HUES6 (cell line): ENCODE measurements around the gene CARMIL1.

Experiments used
- H3K27ac ChIP-seq: 2 replicates; pipeline ENCODE4 v1.7.0; 2013; ENCODE audit warnings: low read depth, mild to moderate bottlenecking, low read length, inconsistent platforms
- H3K27me3 ChIP-seq: 2 replicates; pipeline ENCODE4 v1.6.1; 2013; ENCODE audit warnings: low read length; ENCODE audit not compliant: control insufficient read depth, insufficient read depth
- H3K36me3 ChIP-seq: 2 replicates; pipeline ENCODE4 v1.6.1; 2013; ENCODE audit warnings: low read length; ENCODE audit not compliant: control insufficient read depth, insufficient read depth
- H3K4me1 ChIP-seq: 2 replicates; pipeline ENCODE4 v1.6.1; 2013; ENCODE audit warnings: low read length; ENCODE audit not compliant: control insufficient read depth, insufficient read depth
- H3K4me3 ChIP-seq: 2 replicates; pipeline ENCODE4 v1.5.1; 2013; ENCODE audit warnings: low read depth, low read length
- H3K9ac ChIP-seq: one replicate; pipeline ENCODE4 v1.6.1; 2013; ENCODE audit warnings: mild to moderate bottlenecking, low read length
- H3K9me3 ChIP-seq: 2 replicates; pipeline ENCODE4 v1.6.1; 2013; ENCODE audit warnings: low read depth, low read length; ENCODE audit not compliant: control insufficient read depth, insufficient read depth

CARMIL1 gene

DNA sequence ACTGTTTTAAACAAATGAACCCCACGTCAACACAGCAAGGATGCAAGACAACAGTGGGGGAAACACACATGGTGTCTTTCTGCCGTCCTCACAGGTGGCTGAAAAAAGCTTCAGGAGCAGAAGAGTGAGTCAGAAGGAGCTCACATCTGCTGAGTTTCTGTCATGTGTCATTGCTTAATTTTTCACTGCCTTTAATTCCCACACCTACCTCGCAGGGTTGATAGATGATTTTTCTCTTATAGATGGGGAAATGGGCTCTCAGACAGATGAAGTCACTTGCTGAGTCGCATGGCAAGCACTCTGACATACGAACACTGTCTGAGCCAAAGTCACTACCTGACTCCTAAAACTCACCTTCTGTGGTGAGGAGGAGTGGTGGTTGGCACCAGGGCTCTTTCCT, 28.3 kb upstream of the CARMIL1 start:
- Histone ChIP-seq H3K4me3 (no peak overlapping the region), H3K27me3 (no peaks in the 10 kb centered on the region), H3K36me3 (no peaks in the 10 kb centered on the region), H3K9me3 (no peaks in the 10 kb centered on the region), H3K9ac (no peak overlapping the region), H3K4me1 (no peaks in the 10 kb centered on the region), H3K27ac (no peak overlapping the region)

DNA sequence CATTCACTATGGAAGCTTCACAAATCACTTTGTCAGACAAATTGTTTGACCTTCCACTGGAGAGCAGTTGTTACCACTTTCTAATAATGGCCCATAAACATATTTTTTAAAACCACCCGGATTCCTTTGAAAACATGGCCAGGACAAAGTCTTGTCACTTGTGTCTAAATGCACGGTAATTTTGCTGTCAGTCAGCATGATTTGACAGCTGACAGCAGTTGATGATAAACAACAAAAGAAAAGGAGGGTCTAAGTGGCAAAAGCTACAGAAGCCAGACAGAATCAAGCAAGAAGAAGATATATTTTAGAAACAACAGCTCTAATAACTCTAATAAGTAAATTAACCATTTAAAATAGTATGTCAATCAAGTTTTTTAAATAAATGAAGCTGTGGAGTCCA, 27.7 kb upstream of the CARMIL1 start:
- Histone ChIP-seq H3K9me3 (no peaks in the 10 kb centered on the region), H3K27me3 (no peaks in the 10 kb centered on the region), H3K4me1 (no peaks in the 10 kb centered on the region), H3K27ac (no peak overlapping the region), H3K4me3 (no peak overlapping the region), H3K36me3 (no peaks in the 10 kb centered on the region), H3K9ac (no peak overlapping the region)

DNA sequence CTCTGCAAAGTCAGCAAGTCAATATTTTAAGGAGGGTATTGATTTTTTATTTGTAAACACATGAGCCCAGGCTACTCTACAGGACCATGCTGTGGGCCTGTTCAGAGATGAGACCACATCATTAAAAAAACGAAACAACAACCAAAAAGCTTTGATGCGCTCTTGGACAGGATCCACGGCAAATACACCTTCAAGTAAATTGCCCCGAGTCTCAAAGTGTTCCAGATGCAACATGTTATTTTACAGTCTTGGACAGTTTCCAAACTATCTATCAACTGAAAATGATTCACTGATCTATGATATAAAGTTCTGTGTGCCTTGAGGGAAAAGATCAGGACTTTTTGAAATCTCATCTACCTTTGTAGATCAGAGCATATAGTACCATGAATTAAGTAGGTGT, 25.8 kb upstream of the CARMIL1 start:
- H3K9ac ChIP-seq = no peak overlapping the region
- no peaks in the 10 kb centered on the region for H3K9me3 ChIP-seq
- H3K4me1 ChIP-seq = no peaks in the 10 kb centered on the region
- H3K27me3 ChIP-seq = no peaks in the 10 kb centered on the region
- no peaks in the 10 kb centered on the region for H3K36me3 ChIP-seq
- no peak overlapping the region for H3K27ac ChIP-seq
- no peak overlapping the region for H3K4me3 ChIP-seq

DNA sequence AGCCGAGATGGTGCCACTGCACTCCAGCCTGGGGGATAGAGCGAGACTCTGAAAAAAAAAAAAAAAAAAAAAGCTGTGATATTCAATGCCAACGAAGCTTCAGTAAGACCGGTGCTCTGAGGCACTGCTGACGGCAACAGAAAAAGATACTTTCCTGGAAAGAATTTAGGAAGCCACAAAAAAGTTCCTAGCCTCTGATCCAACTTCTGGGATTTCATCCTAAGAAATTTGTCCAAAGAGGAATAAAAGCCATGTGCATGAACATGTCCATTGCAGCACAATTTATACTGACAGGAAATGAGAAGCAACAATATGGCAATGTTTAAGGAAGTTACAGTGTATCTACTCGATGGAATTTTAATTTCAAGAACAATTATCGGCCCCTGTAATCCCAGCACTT, 24.5 kb upstream of the CARMIL1 start:
- Histone ChIP-seq H3K27ac (no peak overlapping the region), H3K4me1 (no peaks in the 10 kb centered on the region), H3K9ac (no peak overlapping the region), H3K9me3 (no peaks in the 10 kb centered on the region), H3K27me3 (no peaks in the 10 kb centered on the region), H3K4me3 (no peak overlapping the region), H3K36me3 (no peaks in the 10 kb centered on the region)

DNA sequence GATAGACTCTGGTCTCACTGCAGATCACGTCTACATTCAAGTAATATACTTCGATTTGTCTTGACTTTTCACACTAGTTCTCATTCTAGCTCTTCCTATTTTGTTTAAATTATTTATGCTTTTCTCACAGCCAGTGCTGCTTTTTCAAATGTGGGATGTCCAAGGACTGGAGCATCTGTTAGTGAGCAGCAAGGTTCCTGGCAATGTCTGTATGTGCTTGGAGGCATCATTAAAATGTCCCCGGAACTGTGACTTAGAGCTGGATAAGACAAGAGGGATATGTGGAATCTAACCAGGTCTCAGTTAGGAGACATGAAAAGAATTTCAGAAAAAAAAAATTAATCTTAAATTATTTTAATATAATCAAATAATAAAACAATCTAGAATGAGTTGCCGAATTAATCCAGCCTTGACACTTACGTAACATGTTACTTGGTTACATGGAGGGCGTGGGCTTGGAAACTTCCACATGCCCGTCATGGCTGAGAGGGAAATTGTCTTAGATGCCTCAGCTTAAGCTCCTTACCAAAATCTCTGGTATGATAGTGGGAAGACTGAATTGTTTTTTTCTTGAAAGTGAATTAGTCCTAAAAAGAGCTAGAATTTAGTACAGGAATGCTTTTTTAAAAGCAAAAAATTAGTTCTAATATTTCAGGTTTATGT, 21.4 kb upstream of the CARMIL1 start:
- Histone ChIP-seq H3K27me3 (no peaks in the 10 kb centered on the region), H3K9ac (no peak overlapping the region), H3K9me3 (no peaks in the 10 kb centered on the region), H3K4me1 (no peaks in the 10 kb centered on the region), H3K27ac (no peak overlapping the region), H3K4me3 (no peak overlapping the region), H3K36me3 (no peaks in the 10 kb centered on the region)

DNA sequence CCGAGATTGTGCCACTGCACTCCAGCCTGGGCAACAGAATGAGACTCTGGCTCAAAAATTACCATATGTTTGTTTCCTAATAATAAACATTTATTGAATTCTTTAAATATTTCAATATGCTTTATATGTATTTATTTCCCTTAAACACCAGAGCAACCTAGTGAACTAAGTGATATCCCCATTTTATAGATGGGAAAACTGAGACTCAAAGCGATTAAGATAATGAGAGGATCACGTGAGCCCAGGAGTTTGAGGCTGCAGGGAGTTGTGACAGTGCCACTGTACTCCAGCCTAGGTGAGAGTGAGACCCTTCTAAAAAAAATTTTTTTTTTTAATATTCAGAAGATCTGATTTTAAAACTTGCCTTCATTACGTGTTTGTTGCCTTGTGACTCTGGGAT, 19.4 kb upstream of the CARMIL1 start:
- no peaks in the 10 kb centered on the region for H3K27me3 ChIP-seq
- no peaks in the 10 kb centered on the region for H3K36me3 ChIP-seq
- no peak overlapping the region for H3K27ac ChIP-seq
- no peak overlapping the region for H3K9ac ChIP-seq
- H3K4me3 ChIP-seq = no peak overlapping the region
- H3K9me3 ChIP-seq = no peaks in the 10 kb centered on the region
- no peaks in the 10 kb centered on the region for H3K4me1 ChIP-seq

DNA sequence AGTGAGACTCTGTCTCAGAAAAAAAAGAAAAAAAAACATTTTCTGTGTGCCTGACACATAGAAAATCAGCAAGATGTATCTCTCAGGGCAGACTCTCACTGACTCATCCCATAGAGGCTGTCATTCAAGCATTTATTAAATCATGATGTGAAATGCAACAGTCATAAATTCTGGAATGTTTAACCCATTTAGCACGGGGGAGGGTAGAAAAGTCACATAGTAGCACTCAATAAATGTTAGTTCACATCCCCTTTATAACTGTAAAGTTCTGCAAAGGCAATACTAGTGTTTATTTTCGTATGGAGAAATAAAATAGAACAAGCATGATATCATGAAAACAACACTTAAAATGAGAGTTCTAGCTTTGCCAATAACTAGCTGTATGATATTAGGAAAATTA, 15.5 kb upstream of the CARMIL1 start:
- Histone ChIP-seq H3K36me3 (no peaks in the 10 kb centered on the region), H3K27me3 (no peaks in the 10 kb centered on the region), H3K27ac (no peak overlapping the region), H3K9me3 (no peaks in the 10 kb centered on the region), H3K9ac (no peak overlapping the region), H3K4me3 (no peak overlapping the region), H3K4me1 (no peaks in the 10 kb centered on the region)

DNA sequence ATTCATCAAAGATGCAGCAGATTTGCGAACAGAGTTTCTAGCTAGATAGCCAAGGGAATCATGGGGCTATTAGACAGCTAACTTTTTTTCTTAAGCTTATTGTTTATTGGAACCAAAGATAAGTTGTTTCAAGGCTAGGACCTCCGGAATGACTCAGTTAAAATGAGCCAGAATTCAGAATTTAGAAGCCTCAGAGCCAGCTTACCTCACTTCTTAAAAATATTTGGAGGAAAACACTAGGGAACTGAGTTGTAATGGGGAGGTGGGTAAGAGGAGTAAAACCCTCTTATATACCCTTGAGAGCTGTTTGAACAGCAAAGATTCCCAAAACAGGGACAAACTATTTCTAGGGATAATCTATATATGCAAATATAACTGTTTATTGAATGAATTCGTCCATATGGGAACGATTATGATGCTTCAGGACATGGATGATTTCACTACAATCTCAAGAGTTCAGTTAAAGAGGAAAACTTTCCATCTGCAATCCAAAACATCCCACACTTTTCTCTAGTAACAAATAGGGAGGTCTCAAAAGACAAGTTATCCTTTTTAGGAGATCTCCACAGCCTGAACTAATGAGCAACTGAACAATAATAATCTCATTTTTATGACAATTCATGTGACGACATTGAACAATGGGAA, 12.6 kb upstream of the CARMIL1 start:
- no peaks in the 10 kb centered on the region for H3K9me3 ChIP-seq
- no peaks in the 10 kb centered on the region for H3K27me3 ChIP-seq
- no peak overlapping the region for H3K4me3 ChIP-seq
- H3K36me3 ChIP-seq = no peaks in the 10 kb centered on the region
- no peak overlapping the region for H3K9ac ChIP-seq
- H3K27ac ChIP-seq = no peak overlapping the region
- no peaks in the 10 kb centered on the region; the same call in 1 of the 2 replicates for H3K4me1 ChIP-seq

DNA sequence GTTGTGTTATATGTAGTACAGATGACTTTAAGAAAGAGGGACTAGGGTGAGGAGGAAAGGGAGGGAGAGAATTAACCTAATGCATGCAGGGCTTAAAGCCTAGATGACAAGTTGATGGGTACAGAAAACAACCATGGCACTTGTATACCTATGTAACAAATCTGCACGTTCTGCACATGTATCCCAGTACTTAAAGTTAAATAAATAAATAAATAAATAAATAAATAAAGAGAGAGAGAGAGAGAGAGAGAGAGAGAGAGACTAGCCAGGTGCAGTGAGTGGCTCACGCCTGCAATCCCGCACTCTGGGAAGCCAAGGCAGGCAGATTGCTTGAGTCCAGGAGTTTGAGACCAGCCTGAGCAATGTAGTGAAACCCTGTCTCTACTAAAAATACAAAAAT, 11.5 kb upstream of the CARMIL1 start:
- no peak overlapping the region for H3K9ac ChIP-seq
- H3K36me3 ChIP-seq = no peaks in the 10 kb centered on the region
- no peak overlapping the region for H3K27ac ChIP-seq
- H3K27me3 ChIP-seq = no peaks in the 10 kb centered on the region
- H3K4me1 ChIP-seq = no peaks in the 10 kb centered on the region; the same call in 1 of the 2 replicates
- no peak overlapping the region for H3K4me3 ChIP-seq
- H3K9me3 ChIP-seq = no peaks in the 10 kb centered on the region

DNA sequence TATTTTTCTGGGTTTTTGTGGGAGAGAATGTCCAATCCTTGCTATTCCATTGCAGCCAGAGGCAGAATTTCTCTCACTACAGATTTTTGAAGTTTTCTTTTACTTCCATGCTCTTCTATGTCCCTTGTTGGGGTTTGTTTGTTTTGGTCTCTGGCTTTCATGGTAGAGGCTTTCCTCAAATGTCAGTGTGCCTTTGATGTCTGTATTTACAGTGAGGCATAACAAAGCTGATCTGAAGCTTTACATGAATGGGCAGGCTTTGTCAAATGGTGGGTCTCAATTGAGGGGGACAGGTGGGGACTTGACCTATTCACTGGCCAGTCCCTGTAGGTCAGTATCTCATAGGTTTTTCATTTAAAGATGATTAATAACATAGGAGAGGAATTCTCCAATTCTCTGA, 8.6 kb upstream of the CARMIL1 start:
- Histone ChIP-seq H3K27ac (no peak overlapping the region), H3K4me1 (no peaks in the 10 kb centered on the region; the same call in 1 of the 2 replicates), H3K4me3 (no peak overlapping the region), H3K27me3 (no peaks in the 10 kb centered on the region), H3K36me3 (no peaks in the 10 kb centered on the region), H3K9me3 (no peaks in the 10 kb centered on the region), H3K9ac (no peak overlapping the region)

DNA sequence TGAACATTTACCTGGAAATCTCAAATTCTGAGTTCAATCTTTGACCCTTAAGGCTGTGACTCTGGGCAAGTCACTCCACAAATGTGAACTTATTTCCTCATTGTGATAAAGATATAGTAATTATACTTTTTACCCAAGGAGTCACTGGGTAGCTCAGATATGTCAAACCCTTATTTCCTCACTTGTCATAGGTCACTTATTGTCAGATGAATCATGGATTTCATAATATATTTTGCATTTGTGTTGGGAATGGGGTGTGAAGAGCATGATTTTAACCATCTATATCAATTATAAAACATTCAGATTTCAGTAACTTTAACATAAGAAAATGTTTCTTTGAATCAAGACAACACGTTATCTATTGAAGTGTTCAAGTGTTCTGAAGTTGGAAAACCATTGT, 3.7 kb upstream of the CARMIL1 start:
- Histone ChIP-seq H3K27ac (no peak overlapping the region), H3K4me1 (peaks cover 8% of the 10 kb centered on the region), H3K9me3 (no peaks in the 10 kb centered on the region), H3K9ac (no peak overlapping the region), H3K4me3 (no peak overlapping the region), H3K27me3 (no peaks in the 10 kb centered on the region), H3K36me3 (no peaks in the 10 kb centered on the region)
